Right atrium auricular region (tissue), 2 donors: Measurements from ENCODE around the gene CLIC2. TPM values are rescaled to one million over a fixed set of nuclear protein-coding genes. Genes with fewer than 3 reads are reported as not detected.
"Not testable (repeated sequence)": the region's sequence is repeated elsewhere in the genome, so short reads cannot be mapped to it uniquely, and the experiment has no call there.

Experiments
- DNase-seq: peaks from one replicate; pipeline ENCODE4 v3.0.0-alpha.2; 2019; ENCODE audit warnings: low spot score
- H3K27ac ChIP-seq, 2 donors: fragments of 200-600 bp; sonication (generic); 1 replicate in 1 of 2; 2 replicates in 1 of 2; pipeline ENCODE4 v1.5.1; 2016 to 2019
- H3K27me3 ChIP-seq, 2 donors: fragments of 200-600 bp; sonication (generic); one replicate each; pipeline versions ENCODE4 v1.5.1 to v1.6.0; 2017 to 2019
- H3K36me3 ChIP-seq: fragments of 200-600 bp; sonication (generic); one replicate; pipeline ENCODE4 v1.5.1; 2016
- H3K4me1 ChIP-seq, 2 donors: fragments of 200-600 bp; sonication (generic); one replicate each; pipeline versions ENCODE4 v1.5.1 to v1.6.0; 2017 to 2019
- H3K4me3 ChIP-seq, 2 donors: fragments of 200-600 bp; sonication (generic); 1 replicate in 1 of 2; 2 replicates in 1 of 2; pipeline ENCODE4 v1.5.1; 2017 to 2019; ENCODE audit warnings: mild to moderate bottlenecking in 1 of 2, moderate library complexity in 1 of 2
- H3K9me3 ChIP-seq, 2 donors: fragments of 200-600 bp; sonication (generic); one replicate each; pipeline ENCODE4 v1.5.1; 2019
- CTCF ChIP-seq, 2 donors: fragments of 200-600 bp; sonication (generic); IDR thresholded peaks; one replicate each; pipeline ENCODE4 v1.5.1; 2019; ENCODE audit warnings: antibody characterized with exemption in 2 of 2
- total RNA-seq, 2 donors: library from RNA; depleted of rRNA; stranded (reverse); fragments of >200 nt; gene quantifications; one replicate each; pipeline ENCODE4 v1.1.0, GENCODE V29; 2016

Gene CLIC2
- 10 to 100 TPM; 12.5 to 13.0 TPM for total RNA-seq

- H3K4me3 ChIP-seq = peak within 1 kb of the TSS; percentile 34 to 37
- H3K27ac ChIP-seq = peak within 1 kb of the TSS; percentile 55 to 72
- DNase-seq = peak; percentile 68
Observed at GRCh38 chrX:155334486-155335336, at the start of gene CLIC2. Gene CLIC2, minus strand, starts transcription at chrX:155334614. Its CDS starts 187 bp downstream, at chrX:155334427.

GRCh38 chrX:155382529-155382967, 48.1 kb upstream of the CLIC2 start:
- not testable (repeated sequence) for H3K4me1 ChIP-seq, DNase-seq, H3K9me3 ChIP-seq, H3K4me3 ChIP-seq, H3K27me3 ChIP-seq, H3K36me3 ChIP-seq, H3K27ac ChIP-seq

More at GRCh38 chrX:155334486-155335336, at the start of gene CLIC2:
- Histone ChIP-seq H3K4me1 (peaks cover 0 to 7% of the 10 kb centered on the region in 2 donors), H3K36me3 (no peaks in the 10 kb centered on the region), H3K27me3 (no peaks in the 10 kb centered on the region), H3K9me3 (no peaks in the 10 kb centered on the region)
- TF ChIP-seq CTCF (IDR thresholded peaks at IDR 0.05) = no peak

- not testable (repeated sequence) for DNase-seq, H3K4me3 ChIP-seq, H3K27ac ChIP-seq, H3K27me3 ChIP-seq, H3K4me1 ChIP-seq, H3K36me3 ChIP-seq, H3K9me3 ChIP-seq
Observed at GRCh38 chrX:155381843-155382528, 47.6 kb upstream of the CLIC2 start, which contains the start of gene F8A2. Gene F8A2, plus strand, starts transcription at chrX:155382095. Its CDS starts 20 bp downstream, at chrX:155382115.

GRCh38 chrX:155379802-155380201, 45.4 kb upstream of the CLIC2 start:
- not testable (repeated sequence) for H3K27me3 ChIP-seq, H3K4me1 ChIP-seq, DNase-seq, H3K36me3 ChIP-seq, H3K4me3 ChIP-seq, H3K27ac ChIP-seq, H3K9me3 ChIP-seq

GRCh38 chrX:155373777-155374458, 39.5 kb upstream of the CLIC2 start:
- H3K4me1 ChIP-seq, H3K4me3 ChIP-seq, H3K27ac ChIP-seq, H3K36me3 ChIP-seq, H3K27me3 ChIP-seq, H3K9me3 ChIP-seq, DNase-seq: not testable (repeated sequence)

- H3K27me3 ChIP-seq, H3K4me1 ChIP-seq, H3K4me3 ChIP-seq, DNase-seq, H3K27ac ChIP-seq, H3K36me3 ChIP-seq, H3K9me3 ChIP-seq: not testable (repeated sequence)
Observed at GRCh38 chrX:155363712-155364111, 29.3 kb upstream of the CLIC2 start.

GRCh38 chrX:155349448-155349847, 15.0 kb upstream of the CLIC2 start:
- H3K36me3 ChIP-seq, H3K27me3 ChIP-seq, H3K4me1 ChIP-seq, H3K9me3 ChIP-seq, DNase-seq, H3K27ac ChIP-seq, H3K4me3 ChIP-seq: not testable (repeated sequence)

- H3K9me3 ChIP-seq, DNase-seq, H3K27ac ChIP-seq, H3K4me1 ChIP-seq, H3K36me3 ChIP-seq, H3K27me3 ChIP-seq, H3K4me3 ChIP-seq: not testable (repeated sequence)
Observed at GRCh38 chrX:155345689-155346088, 11.3 kb upstream of the CLIC2 start.

GRCh38 chrX:155335337-155335712, 911 bp upstream of the CLIC2 start:
- peak overlapping the region; percentile 55 to 72 for H3K27ac ChIP-seq
- H3K27me3 ChIP-seq, H3K4me1 ChIP-seq, H3K4me3 ChIP-seq, DNase-seq, H3K36me3 ChIP-seq, H3K9me3 ChIP-seq: not testable (repeated sequence)
